GM23338 (cell line): ENCODE results near the gene TASL. TPM values are rescaled to one million over a fixed set of nuclear protein-coding genes. Genes with fewer than 3 reads are reported as not detected.

Experiments
- ATAC-seq: fragments of 200-7000 bp; cut with Tn5 transposase; 3 replicates; pipeline ENCODE4 v1.9.1; 2020
- DNase-seq: peaks from one replicate; pipeline ENCODE4 v3.0.0-alpha.2; 2015; ENCODE audit warnings: low spot score
- H2AFZ ChIP-seq: fragments of 200-600 bp; sonication (generic); 2 replicates; pipeline ENCODE4 v1.8.0; 2016; ENCODE audit warnings: antibody characterized with exemption, mild to moderate bottlenecking, moderate library complexity
- H3F3A ChIP-seq: fragments of 200-600 bp; sonication (generic); replicated peaks from 2 replicates; pipeline ENCODE4 v1.8.0; 2017; ENCODE audit warnings: antibody characterized with exemption, mixed run types, low read depth
- H3K27ac ChIP-seq: fragments of 200-600 bp; sonication (generic); 2 replicates; pipeline ENCODE4 v1.6.1; 2016; ENCODE audit warnings: low read depth
- H3K27me3 ChIP-seq: fragments of 200-600 bp; sonication (generic); 2 replicates; pipeline ENCODE4 v1.8.0; 2016; ENCODE audit warnings: mild to moderate bottlenecking, mixed run types, moderate library complexity; ENCODE audit not compliant: insufficient read depth
- H3K36me3 ChIP-seq: fragments of 200-600 bp; sonication (generic); 2 replicates; pipeline ENCODE4 v1.8.0; 2016; ENCODE audit warnings: mild to moderate bottlenecking; ENCODE audit not compliant: insufficient read depth
- H3K4me1 ChIP-seq: fragments of 200-600 bp; sonication (generic); 2 replicates; pipeline ENCODE4 v1.8.0; 2016; ENCODE audit warnings: mild to moderate bottlenecking, moderate library complexity; ENCODE audit not compliant: insufficient read depth
- H3K4me2 ChIP-seq: fragments of 200-600 bp; sonication (generic); 2 replicates; pipeline ENCODE4 v1.7.1; 2017; ENCODE audit warnings: mixed run types
- H3K4me3 ChIP-seq: fragments of 200-600 bp; sonication (generic); 2 replicates; pipeline ENCODE4 v1.6.1; 2016; ENCODE audit warnings: mixed run types
- H3K79me2 ChIP-seq: fragments of 200-600 bp; sonication (generic); replicated peaks from 2 replicates; pipeline ENCODE4 v1.8.0; 2017; ENCODE audit warnings: mild to moderate bottlenecking; ENCODE audit not compliant: insufficient read depth
- H3K9me2 ChIP-seq: fragments of 200-600 bp; sonication (generic); 2 replicates; pipeline ENCODE4 v1.8.0; 2017; ENCODE audit not compliant: insufficient read depth
- H4K20me1 ChIP-seq: fragments of 200-600 bp; sonication (generic); replicated peaks from 2 replicates; pipeline ENCODE4 v1.8.0; 2017; ENCODE audit warnings: mild to moderate bottlenecking; ENCODE audit not compliant: insufficient read depth
- H3K27ac Mint-ChIP-seq: 2 replicates; pipeline ENCODE4 v1.8.0; 2020; ENCODE audit warnings: inconsistent platforms, mild to moderate bottlenecking, moderate library complexity, mixed read lengths
- H3K27me3 Mint-ChIP-seq: 3 replicates; pipeline ENCODE4 v1.8.0; 2022; ENCODE audit warnings: low read depth, mild to moderate bottlenecking, moderate library complexity, mixed read lengths, inconsistent platforms; ENCODE audit not compliant: insufficient read depth, poor library complexity
- H3K36me3 Mint-ChIP-seq: 3 replicates; pipeline ENCODE4 v1.8.0; 2021; ENCODE audit warnings: low read depth, mild to moderate bottlenecking, inconsistent platforms, moderate library complexity, mixed read lengths
- H3K4me1 Mint-ChIP-seq: 3 replicates; pipeline ENCODE4 v1.8.0; 2020; ENCODE audit warnings: mild to moderate bottlenecking, inconsistent platforms, mixed read lengths
- H3K4me3 Mint-ChIP-seq: 3 replicates; pipeline ENCODE4 v1.8.0; 2021; ENCODE audit warnings: moderate library complexity, mild to moderate bottlenecking, inconsistent platforms, mixed read lengths
- H3K9me3 Mint-ChIP-seq: 3 replicates; pipeline ENCODE4 v1.8.0; 2020; ENCODE audit warnings: moderate library complexity, mild to moderate bottlenecking, inconsistent platforms, mixed read lengths
- CTCF ChIP-seq, 2 experiments: fragments of 200-600 bp in 1 of 2; sonication (generic) in 1 of 2; conservative IDR thresholded peaks; 2 replicates each; pipeline versions ENCODE4 v1.5.1 to v1.6.1; 2016 to 2017; ENCODE audit warnings: antibody characterized with exemption in 2 of 2, low read depth in 2 of 2, mild to moderate bottlenecking in 2 of 2, moderate library complexity in 1 of 2
- ETS1 ChIP-seq: IDR thresholded peaks from 2 replicates; pipeline ENCODE4 v1.6.1; 2016; ENCODE audit warnings: antibody characterized with exemption
- EZH2 ChIP-seq: fragments of 200-600 bp; sonication (generic); IDR thresholded peaks from one replicate; pipeline ENCODE4 v1.8.0; 2017; ENCODE audit warnings: antibody characterized with exemption, mild to moderate bottlenecking, low read depth; ENCODE audit not compliant: unreplicated experiment
- EZH2phosphoT487 ChIP-seq: fragments of 200-600 bp; sonication (generic); IDR thresholded peaks from one replicate; pipeline ENCODE4 v1.8.1; 2018; ENCODE audit warnings: antibody characterized with exemption; ENCODE audit not compliant: unreplicated experiment
- JUNB ChIP-seq: IDR thresholded peaks from one replicate; pipeline ENCODE4 v1.6.1; 2016; ENCODE audit warnings: antibody characterized with exemption; ENCODE audit not compliant: unreplicated experiment
- ZNF331 ChIP-seq: fragments of 250-450 bp; sonication (Bioruptor Pico); IDR thresholded peaks from 2 replicates; pipeline ENCODE4 v1.5.0; 2020; ENCODE audit warnings: low read depth, mild to moderate bottlenecking, moderate library complexity
- ZNF462 ChIP-seq: fragments of 250-450 bp; sonication (Bioruptor Pico); IDR thresholded peaks from 2 replicates; pipeline ENCODE4 v1.5.0; 2020; ENCODE audit warnings: mild to moderate bottlenecking, moderate library complexity
- polyA plus RNA-seq: library from polyadenylated mRNA; unstranded; fragments of >200 nt; fragmentation: Nextera tagmentation; extraction: Ambion mirVana; gene quantifications from 2 replicates; pipeline ENCODE4 v1.2.1, GENCODE V29; 2016
- total RNA-seq: library from RNA; depleted of rRNA; stranded (reverse); fragments of >200 nt; shearing (Covaris generic); gene quantifications from 2 replicates; pipeline ENCODE4 v1.2.3, GENCODE V29; 2014

The TASL gene
- total and polyA plus RNA-seq, 2 experiments from 2014 or later: not detected

- TF ChIP-seq ZNF462: no peak
- TF ChIP-seq EZH2phosphoT487: no peak
These were observed 685 bp downstream of the TASL start (continued) for GRCh38 chrX:30576881-30577280.

- no peaks in the 10 kb centered on the region for H3K9me2 ChIP-seq
- no peak for DNase-seq
- ATAC-seq: no peak
- H3K4me3 Mint-ChIP-seq: no peak overlapping the region
- no peaks in the 10 kb centered on the region for H4K20me1 ChIP-seq
- no peak overlapping the region for H3K27ac ChIP-seq
- H3K36me3 Mint-ChIP-seq: no peaks in the 10 kb centered on the region
- H3K4me1 ChIP-seq: no peaks in the 10 kb centered on the region
- no peak overlapping the region for H3K4me2 ChIP-seq
- TF ChIP-seq EZH2phosphoT487 (no peak), EZH2 (no peak), ZNF331 (CRISPR knock-in tag) (no peak), JUNB (no peak), CTCF (conservative IDR thresholded peaks at IDR 0.05; ENCODE audit: low read depth in 2 of 2) (no peak), ETS1 (no peak)
- H3K27me3 Mint-ChIP-seq: no peaks in the 10 kb centered on the region
- H3K4me3 ChIP-seq: no peak overlapping the region
- no peaks in the 10 kb centered on the region for H3K27me3 ChIP-seq
- H2AFZ ChIP-seq: no peak overlapping the region
- H3K27ac Mint-ChIP-seq: no peak overlapping the region
- no peaks in the 10 kb centered on the region for H3K36me3 ChIP-seq
- 0 out of 3 replicates have a peak, but pooled peaks cover 2% of the 10 kb centered on the region for H3K4me1 Mint-ChIP-seq
- no peaks in the 10 kb centered on the region for H3K79me2 ChIP-seq
- H3K9me3 Mint-ChIP-seq: no peaks in the 10 kb centered on the region
- H3F3A ChIP-seq: no peaks in the 10 kb centered on the region
These were observed 4.4 kb downstream of the TASL start for GRCh38 chrX:30573125-30573524.
